Left forelimb (tissue), 1 donor: ENCODE results near the gene KRTAP17-1.
"Not testable (repeated sequence)": the region's sequence is repeated elsewhere in the genome, so short reads cannot be mapped to it uniquely, and the experiment has no call there.

Source experiments
- DNase-seq: peaks from one replicate; pipeline ENCODE4 v3.0.0-alpha.2; 2018; ENCODE audit warnings: low spot score

Gene KRTAP17-1

DNA sequence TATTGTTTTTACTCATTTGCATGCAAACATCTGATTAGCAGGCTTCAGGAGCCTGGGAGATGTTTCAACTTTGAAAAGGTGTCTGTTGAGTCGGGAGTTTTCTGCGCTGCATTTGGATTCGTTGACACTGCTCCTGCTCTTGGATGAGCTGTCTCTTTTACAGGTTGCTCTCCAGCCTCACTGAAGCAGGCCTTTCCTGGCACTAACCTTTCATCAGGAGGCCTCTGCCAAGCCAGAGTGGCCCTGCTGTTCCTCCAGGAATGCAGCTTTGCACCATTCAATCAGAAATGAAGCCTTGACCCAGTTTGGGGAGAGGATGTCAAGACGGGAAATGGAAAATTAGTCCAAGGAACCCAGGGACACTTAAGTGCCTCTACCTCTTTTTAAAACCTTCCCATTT lies 12.5 kb downstream of the KRTAP17-1 start:
- DNase-seq: no peak

DNA sequence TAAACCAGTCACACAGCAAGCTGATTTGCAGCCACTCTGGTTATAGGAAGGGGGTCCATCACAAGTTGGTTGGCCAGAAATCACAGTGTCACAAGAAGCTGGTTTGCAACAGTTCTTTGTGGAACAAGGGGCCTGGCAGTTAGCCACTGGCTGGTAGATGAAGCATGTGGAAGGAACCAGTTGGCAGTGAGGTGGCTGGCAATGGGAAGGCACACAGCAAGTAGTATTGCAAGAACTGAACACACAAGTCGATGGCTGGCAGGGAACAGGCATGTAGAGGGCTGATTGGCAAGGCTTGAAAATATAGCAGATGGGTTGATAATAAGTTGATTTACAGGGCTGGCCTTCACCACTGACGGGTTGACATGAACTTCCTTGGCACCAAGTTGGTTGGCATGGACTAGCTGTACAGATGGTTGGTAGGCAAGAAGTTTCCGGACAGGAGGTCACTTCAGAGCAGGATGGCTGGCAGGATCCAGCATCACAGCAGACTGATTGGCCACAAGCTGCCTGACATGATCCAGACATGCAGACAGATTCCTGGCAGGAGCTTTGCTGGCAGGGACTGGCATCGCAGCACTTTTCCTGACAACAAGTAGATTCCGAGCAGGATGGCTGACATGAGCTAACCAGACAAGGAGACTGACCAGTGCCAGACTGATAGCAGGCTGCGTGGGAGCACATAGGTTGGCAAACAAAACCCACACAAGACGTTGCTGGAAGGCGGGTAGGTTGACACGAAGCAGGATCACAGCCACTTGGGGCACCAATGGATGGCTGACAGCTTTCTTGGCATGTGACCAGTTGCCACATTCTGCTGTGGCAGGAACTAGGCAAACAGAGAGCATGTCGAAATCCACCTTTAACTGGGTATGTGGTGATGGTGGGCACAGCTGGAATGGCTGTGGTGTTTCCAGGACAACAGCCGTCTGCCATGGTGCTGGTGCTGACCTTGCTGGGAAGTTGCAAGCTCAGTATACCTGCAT lies 13.3 kb downstream of the KRTAP17-1 start, which contains the start of gene KRTAP29-1:
TSS of gene KRTAP29-1 (minus strand) at position 936 of the 986 bp plus-strand sequence. CDS start at position 936, 0 bp downstream.
- DNase-seq: no peak

DNA sequence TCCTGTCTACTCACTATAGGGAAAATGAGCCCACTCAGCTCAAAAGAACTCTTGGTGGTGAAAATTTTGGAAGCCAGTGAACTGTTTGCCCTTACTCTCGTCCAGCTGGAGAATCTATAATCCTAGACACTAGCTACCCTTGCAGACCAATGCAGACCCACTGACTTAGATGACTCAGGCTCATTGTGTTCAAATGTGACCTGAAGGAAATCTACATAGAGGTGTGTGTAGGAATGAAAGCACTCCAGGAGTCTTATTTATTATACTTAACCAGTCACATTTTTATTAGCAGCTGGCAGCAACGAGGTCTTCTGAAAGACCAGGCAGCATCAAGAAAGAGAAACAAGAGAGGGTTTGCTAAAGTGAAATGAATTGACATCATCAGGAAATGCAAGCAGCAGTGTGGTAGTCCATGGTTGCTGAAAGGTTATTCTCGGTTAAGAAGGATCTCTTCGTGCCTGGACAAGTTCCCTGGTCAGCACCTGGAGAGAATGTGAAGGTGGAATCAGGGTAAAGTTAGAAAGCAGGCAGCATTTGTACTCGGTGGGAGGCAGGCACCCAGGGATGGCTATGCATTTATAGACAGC lies 14.2 kb downstream of the KRTAP17-1 start:
- no peak for DNase-seq

DNA sequence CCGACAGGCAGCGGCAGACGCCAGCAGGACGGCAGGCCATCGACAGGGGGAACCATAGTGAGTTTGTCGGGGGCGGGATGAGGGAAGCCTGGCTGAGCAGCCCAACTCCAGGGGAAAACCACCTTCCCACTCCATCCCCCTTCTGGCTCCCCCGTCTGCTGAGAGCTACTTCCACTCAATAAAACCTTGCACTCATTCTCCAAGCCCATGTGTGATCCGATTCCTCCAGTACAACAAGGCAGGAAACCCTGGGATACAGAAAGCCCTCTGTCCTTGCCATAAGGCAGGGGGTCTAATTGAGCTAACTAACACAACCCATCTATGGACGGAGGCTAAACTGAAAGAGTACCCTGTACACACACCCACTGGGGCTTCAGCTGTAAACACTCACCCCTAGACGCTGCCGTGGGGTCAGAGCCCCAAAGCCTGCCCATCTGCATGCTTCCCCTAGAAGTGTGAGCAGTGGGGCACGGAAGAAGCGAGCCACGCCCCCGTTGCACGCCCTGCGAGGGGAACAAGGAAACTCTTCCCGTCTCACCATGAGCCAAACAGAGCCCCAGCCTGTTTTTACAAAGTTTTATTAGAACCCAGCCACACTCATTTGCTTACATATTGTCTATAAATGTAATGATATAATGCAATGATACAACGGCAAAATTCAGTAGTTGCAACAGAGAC lies 16.9 kb downstream of the KRTAP17-1 start:
- no peak for DNase-seq

DNA sequence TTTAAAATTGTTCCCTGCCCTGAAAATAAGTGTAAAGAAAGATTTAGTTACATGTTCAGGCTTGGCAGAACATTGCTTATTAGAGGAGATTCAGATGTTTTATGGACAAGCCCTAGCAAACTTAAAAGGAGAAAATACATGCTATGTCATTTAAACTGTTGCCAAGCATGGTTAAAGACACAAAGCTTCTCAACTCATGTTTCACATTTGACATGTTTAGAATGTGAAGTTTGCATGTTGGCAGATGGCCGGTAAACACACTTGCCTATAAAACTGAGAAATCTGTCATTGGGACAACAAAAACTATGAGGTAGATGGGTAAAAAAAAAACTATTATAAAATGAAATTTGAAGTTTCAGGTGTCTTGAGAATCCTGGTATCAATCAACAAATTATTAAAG lies 18.7 kb downstream of the KRTAP17-1 start:
- DNase-seq: no peak

DNA sequence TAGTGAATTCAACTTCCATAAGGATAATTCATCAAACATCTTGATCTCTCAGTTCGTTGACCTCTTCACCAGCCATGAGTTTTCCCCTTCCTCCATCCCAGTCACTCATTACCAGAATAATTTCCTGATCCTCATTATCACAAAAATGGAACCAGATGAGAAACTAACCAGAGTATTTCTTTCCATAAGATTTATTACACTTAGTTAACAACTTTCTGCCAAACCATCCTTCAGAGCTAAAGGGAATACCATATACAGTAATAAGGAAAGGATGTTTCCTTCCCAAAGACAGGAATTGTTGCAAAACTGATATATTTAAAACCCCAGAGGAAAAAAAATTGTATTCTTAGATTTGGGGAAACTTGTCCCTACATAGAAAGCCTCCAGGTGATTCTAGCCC lies 21.5 kb downstream of the KRTAP17-1 start:
- no peak for DNase-seq

DNA sequence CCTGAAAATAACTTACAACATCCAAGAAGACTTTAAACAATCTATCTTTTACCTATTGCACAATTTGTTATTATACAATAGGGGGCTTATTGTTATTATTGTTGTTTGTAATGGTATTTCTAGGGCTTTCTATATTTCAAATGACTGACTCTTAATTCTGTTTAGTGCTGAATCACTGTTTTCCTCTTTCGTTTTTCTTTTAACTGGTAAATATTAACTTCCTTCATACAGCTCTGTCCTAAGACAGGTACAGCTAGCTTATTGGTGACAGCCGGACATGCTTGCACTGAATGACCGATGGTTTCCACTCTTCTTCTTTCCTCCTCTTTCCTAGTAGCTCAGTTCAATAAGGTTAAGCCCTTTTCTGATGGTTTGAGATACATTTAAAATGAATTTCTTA lies 28.5 kb downstream of the KRTAP17-1 start:
- DNase-seq: no peak

DNA sequence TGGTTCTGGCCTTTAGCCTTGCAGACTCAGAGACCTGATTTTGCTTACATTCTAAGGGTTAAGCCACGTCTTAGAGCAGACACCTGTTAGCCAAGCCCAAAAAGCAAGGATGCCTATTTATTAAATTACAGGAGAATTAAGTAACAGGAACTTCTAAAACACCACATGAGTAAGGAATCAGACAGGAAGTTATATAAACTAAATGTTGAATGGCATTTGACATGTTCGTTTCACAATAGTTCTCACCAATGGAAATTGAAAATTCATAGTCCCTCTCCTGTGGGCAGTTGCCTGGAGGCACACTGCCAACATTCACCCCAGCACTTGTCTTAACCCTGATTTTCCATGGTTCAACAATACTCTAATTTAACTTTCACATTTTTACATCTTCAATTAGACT lies 31.0 kb downstream of the KRTAP17-1 start:
- DNase-seq: no peak

DNA sequence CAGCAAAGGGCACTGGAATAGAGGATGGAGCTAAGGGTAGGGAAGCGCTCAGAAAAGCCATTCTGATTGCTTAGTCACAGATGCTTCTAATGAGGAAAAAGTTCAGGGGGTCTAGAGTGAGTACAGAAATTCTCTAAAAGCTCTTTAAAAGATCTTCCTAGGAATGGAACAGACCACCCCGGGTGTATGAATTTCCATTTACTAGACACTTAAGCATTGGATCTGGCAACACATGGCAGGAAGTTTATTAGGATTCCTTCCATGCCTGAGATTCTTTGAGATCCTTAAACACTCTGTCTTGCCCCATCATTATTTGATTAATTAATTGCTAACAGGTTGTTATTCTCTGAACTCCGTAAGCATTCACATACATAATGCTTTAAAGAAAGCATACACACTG lies 31.5 kb downstream of the KRTAP17-1 start:
- no peak for DNase-seq

DNA sequence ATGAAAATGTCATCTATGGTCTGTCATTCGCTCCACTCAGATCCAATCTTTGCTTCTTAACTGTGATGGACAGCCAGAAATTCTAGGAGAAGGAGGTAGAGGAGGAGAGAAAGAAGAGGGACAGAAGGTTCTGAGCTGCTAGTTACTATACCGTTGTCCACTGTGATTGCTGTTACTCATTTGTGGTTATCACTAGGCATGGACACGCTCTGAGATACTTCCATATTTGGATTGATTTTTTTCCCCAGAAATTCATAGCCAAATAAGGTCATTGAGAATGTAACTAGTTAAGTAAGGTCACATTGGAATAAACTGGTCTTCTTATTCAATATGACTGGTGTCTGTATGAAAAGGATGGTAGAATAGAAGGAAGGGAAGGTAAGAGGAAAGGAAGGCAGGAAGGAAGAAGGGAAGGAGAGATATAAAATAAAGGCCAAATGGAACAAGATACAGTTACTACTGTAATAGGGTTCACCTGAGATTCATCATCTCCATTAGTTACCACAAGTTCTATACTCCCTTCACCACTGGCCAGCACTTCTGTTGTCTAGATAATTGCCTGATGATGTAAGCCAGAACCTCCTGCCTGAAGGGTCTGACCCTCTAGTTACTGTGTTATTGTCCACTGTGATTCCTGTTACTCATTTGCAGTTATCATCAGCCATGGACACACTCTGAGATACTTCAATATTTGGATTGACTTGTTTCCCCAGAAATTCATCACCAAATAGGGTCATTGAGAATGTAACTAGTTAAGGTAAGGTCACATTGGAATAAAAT lies 37.1 kb downstream of the KRTAP17-1 start:
- no peak for DNase-seq

DNA sequence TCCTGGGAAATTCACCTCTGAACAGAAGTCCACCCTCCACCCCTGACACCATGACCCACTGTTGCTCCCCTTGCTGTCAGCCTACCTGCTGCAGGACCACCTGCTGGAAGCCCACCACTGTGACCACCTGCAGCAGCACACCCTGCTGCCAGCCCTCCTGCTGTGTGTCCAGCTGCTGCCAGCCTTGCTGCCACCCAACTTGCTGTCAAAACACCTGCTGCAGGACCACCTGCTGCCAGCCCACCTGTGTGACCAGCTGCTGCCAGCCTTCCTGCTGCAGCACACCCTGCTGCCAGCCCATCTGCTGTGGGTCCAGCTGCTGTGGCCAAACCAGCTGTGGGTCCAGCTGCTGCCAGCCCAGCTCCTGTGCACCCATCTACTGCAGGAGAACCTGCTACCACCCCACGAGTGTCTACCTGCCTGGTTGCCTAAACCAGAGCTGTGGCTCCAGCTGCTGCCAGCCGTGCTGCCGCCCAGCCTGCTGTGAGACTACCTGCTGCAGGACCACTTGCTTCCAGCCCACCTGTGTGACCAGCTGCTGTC lies 39.8 kb downstream of the KRTAP17-1 start, which contains the start of gene KRTAP9-7:
TSS of gene KRTAP9-7 (plus strand) at position 51 of the 543 bp plus-strand sequence. CDS start at position 51, 0 bp downstream.
- not testable (repeated sequence) for DNase-seq

DNA sequence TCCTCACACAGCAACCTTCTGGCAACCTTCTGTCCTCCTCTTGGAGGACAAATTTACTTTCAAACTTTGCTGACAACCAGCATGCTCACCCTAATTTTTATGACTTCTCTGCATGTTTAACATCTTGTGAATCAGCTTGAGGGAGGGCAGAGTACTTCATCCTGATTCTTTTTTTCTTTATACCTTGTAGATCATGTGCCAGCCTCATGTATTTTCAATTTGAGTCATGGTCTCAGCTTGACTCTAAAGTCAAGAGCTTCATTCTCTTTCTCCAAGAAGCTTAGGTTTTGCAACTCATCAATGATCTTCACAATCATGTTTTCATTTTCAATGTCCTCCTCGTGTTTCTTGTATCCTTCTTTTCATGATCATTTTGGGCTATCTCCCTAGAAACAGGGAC lies 43.7 kb downstream of the KRTAP17-1 start:
- DNase-seq: no peak

DNA sequence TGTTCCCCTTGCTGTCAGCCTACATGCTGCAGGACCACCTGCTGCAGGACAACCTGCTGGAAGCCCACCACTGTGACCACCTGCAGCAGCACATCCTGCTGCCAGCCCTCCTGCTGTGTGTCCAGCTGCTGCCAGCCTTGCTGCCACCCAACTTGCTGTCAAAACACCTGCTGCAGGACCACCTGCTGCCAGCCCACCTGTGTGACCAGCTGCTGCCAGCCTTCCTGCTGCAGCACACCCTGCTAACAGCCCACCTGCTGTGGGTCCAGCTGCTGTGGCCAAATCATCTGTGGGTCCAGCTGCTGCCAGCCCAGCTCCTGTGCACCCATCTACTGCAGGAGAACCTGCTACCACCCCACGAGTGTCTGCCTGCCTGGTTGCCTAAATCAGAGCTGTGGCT lies 44.2 kb downstream of the KRTAP17-1 start:
- not testable (repeated sequence) for DNase-seq

DNA sequence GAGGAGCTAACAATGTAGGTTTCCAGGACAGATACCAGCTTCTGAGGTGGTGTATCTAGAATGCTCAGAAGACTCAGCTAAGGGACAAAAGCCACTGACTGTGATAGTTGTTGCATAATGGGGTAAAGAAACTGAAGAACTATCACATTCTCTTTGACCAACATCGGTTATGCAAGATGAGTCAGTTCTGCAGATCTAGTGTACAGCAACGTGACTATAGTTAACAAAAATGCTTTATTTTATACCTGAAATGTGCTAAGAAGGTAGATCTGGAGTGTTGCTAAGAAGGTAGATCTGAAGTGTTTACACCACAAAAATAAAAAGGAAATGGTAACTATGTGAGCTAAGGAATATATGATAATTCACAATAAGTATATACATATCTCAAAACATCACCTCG lies 47.8 kb downstream of the KRTAP17-1 start:
- DNase-seq: no peak

DNA sequence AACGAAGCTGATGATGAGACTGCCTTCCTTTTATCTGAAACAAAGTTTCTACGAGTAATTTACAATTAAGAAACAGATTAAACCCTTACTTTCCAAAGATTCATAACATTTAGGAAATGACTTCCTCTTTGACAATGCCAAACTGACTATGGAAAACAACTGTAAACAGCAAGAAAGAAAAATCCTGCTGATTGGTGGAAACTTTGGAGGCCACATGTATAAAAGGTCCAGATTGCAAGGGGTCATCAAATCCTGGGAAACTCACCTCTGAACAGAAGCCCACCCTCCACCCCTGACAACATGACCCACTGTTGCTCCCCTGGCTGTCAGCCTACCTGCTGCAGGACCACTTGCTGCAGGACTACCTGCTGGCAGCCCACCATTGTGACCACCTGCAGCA lies 50.4 kb downstream of the KRTAP17-1 start, which contains the start of gene KRTAP9-6:
TSS of gene KRTAP9-6 (plus strand) at position 301 of the 400 bp plus-strand sequence. CDS start at position 301, 0 bp downstream.
- no peak for DNase-seq
